GM12878 (cell line): ENCODE results near the gene TOB2. TPM values are rescaled to one million over a fixed set of nuclear protein-coding genes. Genes with fewer than 3 reads are reported as not detected.

ENCODE experiments used
- ATAC-seq: fragments of 200-7000 bp; cut with Tn5 transposase; 3 replicates; pipeline ENCODE4 v1.9.1; 2020; ENCODE audit warnings: mild to moderate bottlenecking, moderate library complexity
- BruUV-seq: library from RNA; stranded (reverse); fragments of 400-500 nt; replicated peaks from 2 replicates; lab custom pipeline; 2021; lab: Mats Ljungman, UMichigan
- CTCF ChIA-PET: fragments of 300-600 bp; sonication (Branson Sonifier 250); formaldehyde crosslinking; extraction: SDS; loops from one replicate; lab custom pipeline; 2021; ENCODE audit warnings: inconsistent platforms; lab: Yijun Ruan, JAX
- POLR2A ChIA-PET: fragments of 350-600 bp; formaldehyde crosslinking; extraction: SDS; loops from one replicate; lab custom pipeline; 2021; ENCODE audit warnings: inconsistent platforms; lab: Charles Lee
- RAD21 ChIA-PET: fragments of 300-600 bp; sonication (Branson Sonifier 250); formaldehyde crosslinking; loops from one replicate; lab custom pipeline; 2023; ENCODE audit warnings: antibody characterized with exemption; ENCODE audit not compliant: unreplicated experiment; lab: Charles Lee
- SMC1A ChIA-PET: fragments of 300-600 bp; sonication (Branson Sonifier 250); formaldehyde crosslinking; loops from one replicate; lab custom pipeline; 2023; ENCODE audit not compliant: unreplicated experiment, uncharacterized antibody; lab: Charles Lee
- DNase-seq: peaks from one replicate; pipeline ENCODE4 v3.0.0-alpha.2; 2011; ENCODE audit warnings: low read depth, low spot score
- FAIRE-seq: peaks from 3 replicates; lab custom pipeline; 2011; peaks lifted over from hg19 to GRCh38; lab: Jason Lieb, UNC
- H2AFZ ChIP-seq: 2 replicates; pipeline ENCODE4 v1.6.0; 2011; ENCODE audit warnings: low read depth, low read length, control low read depth; ENCODE audit not compliant: control insufficient read depth
- H3K27ac ChIP-seq: 2 replicates; pipeline ENCODE4 v1.5.1; 2011; ENCODE audit warnings: control low read depth; ENCODE audit not compliant: control insufficient read depth, insufficient read depth
- H3K27me3 ChIP-seq, 2 experiments: replicated peaks in 1 of 2; 2 replicates each; pipeline versions ENCODE4 v1.6.0 to v1.6.1; 2011; ENCODE audit warnings: low read length in 1 of 2; ENCODE audit not compliant: control insufficient read depth in 2 of 2, insufficient read depth in 2 of 2
- H3K36me3 ChIP-seq, 2 experiments: 2 replicates each; pipeline ENCODE4 v1.5.1; 2011; ENCODE audit warnings: low read length in 1 of 2; ENCODE audit not compliant: control insufficient read depth in 2 of 2, insufficient read depth in 2 of 2
- H3K4me1 ChIP-seq: 2 replicates; pipeline ENCODE4 v1.6.1; 2011; ENCODE audit warnings: mild to moderate bottlenecking, low read length, moderate library complexity, mixed read lengths; ENCODE audit not compliant: control insufficient read depth, insufficient read depth
- H3K4me2 ChIP-seq: 2 replicates; pipeline ENCODE4 v1.6.0; 2011; ENCODE audit warnings: control low read depth; ENCODE audit not compliant: control insufficient read depth, insufficient read depth
- H3K4me3 ChIP-seq: fragments of 200-600 bp; sonication (generic); 2 replicates; pipeline ENCODE4 v1.5.1; 2016
- H3K79me2 ChIP-seq: 2 replicates; pipeline ENCODE4 v1.6.0; 2011; ENCODE audit warnings: low read length; ENCODE audit not compliant: control insufficient read depth, insufficient read depth
- H3K9ac ChIP-seq: 2 replicates; pipeline ENCODE4 v1.8.0; 2011; ENCODE audit warnings: low read length, control low read depth, mixed read lengths; ENCODE audit not compliant: control insufficient read depth, insufficient read depth
- H3K9me3 ChIP-seq: replicated peaks from 3 replicates; pipeline ENCODE4 v1.5.1; 2011; ENCODE audit warnings: mild to moderate bottlenecking, low read length; ENCODE audit not compliant: control insufficient read depth, insufficient read depth
- H4K20me1 ChIP-seq: 2 replicates; pipeline ENCODE4 v1.6.0; 2011; ENCODE audit not compliant: control insufficient read depth, insufficient read depth
- CBFB ChIP-seq: IDR thresholded peaks from 2 replicates; pipeline ENCODE4 v1.6.1; 2016; ENCODE audit warnings: antibody characterized with exemption, low read depth
- CHD2 ChIP-seq: IDR thresholded peaks from 2 replicates; pipeline ENCODE4 v1.6.1; 2011; ENCODE audit warnings: low read depth, low read length, improper control_type of control experiment, borderline replicate concordance
- EGR1 ChIP-seq, 2 experiments: IDR thresholded peaks; 1 replicate in 1 of 2; 2 replicates in 1 of 2; pipeline ENCODE4 v1.6.1; 2011 to 2012; ENCODE audit warnings: low read depth in 2 of 2, low read length in 2 of 2, borderline replicate concordance in 1 of 2, mild to moderate bottlenecking in 1 of 2, moderate library complexity in 1 of 2
- MLLT1 ChIP-seq: fragments of 450-650 bp; IDR thresholded peaks from 2 replicates; pipeline ENCODE4 v1.6.1; 2016; ENCODE audit warnings: mild to moderate bottlenecking
- POLR2A ChIP-seq: IDR thresholded peaks from 2 replicates; pipeline ENCODE4 v1.6.1; 2011; ENCODE audit warnings: low read depth, mild to moderate bottlenecking, low read length
- SREBF1 ChIP-seq: IDR thresholded peaks from 2 replicates; pipeline ENCODE4 v1.6.1; 2012; ENCODE audit warnings: mild to moderate bottlenecking, low read length
- SUZ12 ChIP-seq: fragments of 200-600 bp; sonication (generic); IDR thresholded peaks from one replicate; pipeline ENCODE4 v1.6.1; 2018; ENCODE audit warnings: antibody characterized with exemption, mild to moderate bottlenecking; ENCODE audit not compliant: unreplicated experiment
- USF2 ChIP-seq: IDR thresholded peaks from 2 replicates; pipeline ENCODE4 v1.6.1; 2011; ENCODE audit warnings: low read depth, low read length, improper control_type of control experiment, borderline replicate concordance
- WRNIP1 ChIP-seq: IDR thresholded peaks from 2 replicates; pipeline ENCODE4 v1.6.1; 2011; ENCODE audit warnings: low read depth, low read length, improper control_type of control experiment, borderline replicate concordance
- WGBS: methylation state at CpG from one replicate; pipeline ENCODE4 v1.1.6; 2016; ENCODE audit warnings: low lambda C conversion rate; ENCODE audit not compliant: insufficient replicate concordance, insufficient coverage; ENCODE audit errors: missing lambda C conversion rate; 5-methylcytosine and 5-hydroxymethylcytosine counted together
- in situ Hi-C: fragments of 300-500 bp; cut with MboI; formaldehyde crosslinking; loops from 9 replicates; pipeline ENCODE4 v1.14.3; 2018; ENCODE audit warnings: mixed read lengths
- intact Hi-C: fragments of 100-400 bp; cut with micrococcal nuclease; formaldehyde crosslinking; loops from one replicate; pipeline ENCODE4 v1.14.2; 2022; ENCODE audit not compliant: unreplicated experiment
- polyA plus RNA-seq, 11 experiments: library from polyadenylated mRNA; depleted of rRNA in 4 of 11; unstranded in 6 of 11; stranded (reverse) in 5 of 11; fragments of >200 nt; fragmentation: Nextera tagmentation in 4 of 11; fragmentation: Illumina TruSeq in 1 of 11; extraction: Ambion mirVana in 4 of 11; extraction: Trizol in 1 of 11; gene quantifications; 1 replicate in 1 of 11; 2 replicates in 10 of 11; pipeline versions ENCODE4 v1.2.1 to v1.2.3, GENCODE V29; 2011 to 2016; ENCODE audit warnings: inconsistent platforms in 2 of 11, missing spikeins in 2 of 11, low read depth in 1 of 11
- total RNA-seq, 4 experiments: library from RNA; depleted of rRNA in 3 of 4; stranded (reverse); fragments of >200 nt in 3 of 4; fragmentation: Illumina TruSeq in 1 of 4; extraction: Trizol in 1 of 4; gene quantifications; 2 replicates each; pipeline versions ENCODE4 v1.2.1 to v1.2.3, GENCODE V29; 2013 to 2021
- TF ChIP-seq, protein P1 (sequence below): IDR thresholded peaks from 2 replicates; pipeline ENCODE4 v1.6.1; 2012; ENCODE audit warnings: low read depth, low read length, improper control_type of control experiment
- TF ChIP-seq, protein P2 (sequence below): fragments of 450-650 bp; IDR thresholded peaks from 2 replicates; pipeline ENCODE4 v1.6.1; 2014; ENCODE audit warnings: mild to moderate bottlenecking

TOB2 gene
- total and polyA plus RNA-seq, 10 of the 15 experiments (the other 5 are each of a cell fraction or from before 2014, with no cell fraction given), result 4.5 to 32.0 (median 15.1) TPM

DNA sequence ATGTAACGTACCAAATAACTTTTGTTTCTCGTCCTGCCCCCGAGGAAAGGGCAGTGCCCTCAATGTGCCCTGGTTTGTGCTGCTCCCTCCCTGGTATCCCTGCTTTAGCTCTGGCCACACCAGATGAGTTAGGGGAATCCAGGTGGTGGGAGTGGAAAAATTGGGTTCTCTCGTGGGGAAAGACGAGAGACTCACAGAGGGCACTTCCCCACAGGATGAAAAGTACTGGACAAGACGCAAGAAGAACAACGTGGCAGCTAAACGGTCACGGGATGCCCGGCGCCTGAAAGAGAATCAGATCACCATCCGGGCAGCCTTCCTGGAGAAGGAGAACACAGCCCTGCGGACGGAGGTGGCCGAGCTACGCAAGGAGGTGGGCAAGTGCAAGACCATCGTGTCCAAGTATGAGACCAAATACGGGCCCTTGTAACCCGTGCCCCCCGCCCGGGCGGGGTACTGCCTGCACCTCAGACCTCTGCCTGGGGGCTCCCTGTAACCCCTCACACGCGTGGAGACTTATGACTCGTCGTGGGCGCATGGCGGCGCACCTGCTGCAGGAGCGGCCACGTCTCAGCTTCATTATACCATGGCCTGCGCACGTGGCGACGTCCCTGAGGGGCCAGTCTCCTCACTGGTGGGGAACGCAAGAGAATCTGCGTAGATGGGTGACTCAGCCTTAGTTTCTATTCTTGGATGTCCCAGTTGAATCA, 50.9 kb downstream of the TOB2 start:
- no peak for FAIRE-seq
- no peak overlapping the region for H3K9ac ChIP-seq
- TF ChIP-seq, protein P1, sequence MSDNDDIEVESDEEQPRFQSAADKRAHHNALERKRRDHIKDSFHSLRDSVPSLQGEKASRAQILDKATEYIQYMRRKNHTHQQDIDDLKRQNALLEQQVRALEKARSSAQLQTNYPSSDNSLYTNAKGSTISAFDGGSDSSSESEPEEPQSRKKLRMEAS, result no peak
- TF ChIP-seq, protein P2, sequence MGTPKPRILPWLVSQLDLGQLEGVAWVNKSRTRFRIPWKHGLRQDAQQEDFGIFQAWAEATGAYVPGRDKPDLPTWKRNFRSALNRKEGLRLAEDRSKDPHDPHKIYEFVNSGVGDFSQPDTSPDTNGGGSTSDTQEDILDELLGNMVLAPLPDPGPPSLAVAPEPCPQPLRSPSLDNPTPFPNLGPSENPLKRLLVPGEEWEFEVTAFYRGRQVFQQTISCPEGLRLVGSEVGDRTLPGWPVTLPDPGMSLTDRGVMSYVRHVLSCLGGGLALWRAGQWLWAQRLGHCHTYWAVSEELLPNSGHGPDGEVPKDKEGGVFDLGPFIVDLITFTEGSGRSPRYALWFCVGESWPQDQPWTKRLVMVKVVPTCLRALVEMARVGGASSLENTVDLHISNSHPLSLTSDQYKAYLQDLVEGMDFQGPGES, result no peak
- TF ChIP-seq WRNIP1 (no peak), USF2 (no peak), CHD2 (no peak), SREBF1 (no peak), CBFB (no peak), MLLT1 (no peak), POLR2A (no peak), EGR1 (IDR thresholded peaks at IDR 0.05; ENCODE audit: borderline replicate concordance in 1 of 2, low read depth in 2 of 2, low read length in 2 of 2) (no peak), SUZ12 (no peak)
- TF ChIP-seq, all 136 proteins: peak for 0
- POLR2A ChIA-PET, result interaction anchor here (0.5 kb wide), 1 partner anchor 223 kb away, joined by 4 read pairs; no protein-coding TSS in a partner anchor
- Histone ChIP-seq H3K4me3 (no peak overlapping the region), H3K9me3 (no peaks in the 10 kb centered on the region), H3K36me3 (no peaks in the 10 kb centered on the region; a peak in 1 of 4 replicates), H3K4me1 (no peaks in the 10 kb centered on the region), H3K27ac (no peak overlapping the region), H3K27me3 (no peaks in the 10 kb centered on the region), H2AFZ (no peak overlapping the region), H3K4me2 (no peak overlapping the region), H3K79me2 (no peaks in the 10 kb centered on the region), H4K20me1 (no peaks in the 10 kb centered on the region)
- RAD21 ChIA-PET, result no interaction called here
- in situ Hi-C loops, result no loop called here
- ATAC-seq (no peak), DNase-seq (no peak)
- SMC1A ChIA-PET, result no interaction called here
- 87% methylated on average over 37 of the region's 37 CpGs for WGBS
- no TSS peak for BruUV-seq
- intact Hi-C loops, result no loop called here
- CTCF ChIA-PET, result interaction anchor here (1.4 kb wide), 1 partner anchor 131 kb away, joined by 4 read pairs; no protein-coding TSS in a partner anchor
